GM19467 (cell line): ENCODE data around the gene MBD4.
A peak's percentile ranks its signal among the peaks of the same experiment; 100 is the strongest.
"Not testable (repeated sequence)": the region's sequence is repeated elsewhere in the genome, so short reads cannot be mapped to it uniquely, and the experiment has no call there.

Source experiments
- ATAC-seq: cut with Tn5 transposase; IDR thresholded peaks from one replicate; pipeline ENCODE4 v1.9.1; 2021; ENCODE audit warnings: mild to moderate bottlenecking, moderate library complexity; ENCODE audit not compliant: unreplicated experiment

MBD4 gene

GRCh38 chr3:129432671-129433070 is 7.1 kb downstream of the MBD4 start:
- no peak for ATAC-seq

- ATAC-seq = no peak
Measured at GRCh38 chr3:129432036-129432435, 7.7 kb downstream of the MBD4 start.

DNA sequence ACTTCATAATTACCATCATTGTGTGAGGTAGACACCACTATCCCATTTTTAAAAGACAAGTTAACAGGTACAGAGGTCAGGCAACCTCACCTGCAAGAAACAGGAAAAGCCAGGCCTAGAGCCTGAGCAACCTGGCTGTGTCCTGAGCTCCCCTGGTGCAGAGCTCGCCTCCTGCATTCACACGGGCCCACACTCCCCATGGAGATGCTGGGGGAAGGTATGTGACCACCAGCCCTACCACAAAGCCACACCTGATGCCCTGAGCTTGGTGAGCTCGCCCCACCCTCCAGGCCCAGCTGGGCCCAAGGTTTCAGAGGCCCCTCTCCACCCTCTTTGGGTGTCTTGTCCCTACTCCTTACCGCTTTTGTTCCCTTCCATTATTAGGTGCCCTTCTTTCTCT is 10.1 kb downstream of the MBD4 start:
- ATAC-seq = no peak

- ATAC-seq = no peak
Measured at GRCh38 chr3:129429080-129429451, 10.7 kb downstream of the MBD4 start.

DNA sequence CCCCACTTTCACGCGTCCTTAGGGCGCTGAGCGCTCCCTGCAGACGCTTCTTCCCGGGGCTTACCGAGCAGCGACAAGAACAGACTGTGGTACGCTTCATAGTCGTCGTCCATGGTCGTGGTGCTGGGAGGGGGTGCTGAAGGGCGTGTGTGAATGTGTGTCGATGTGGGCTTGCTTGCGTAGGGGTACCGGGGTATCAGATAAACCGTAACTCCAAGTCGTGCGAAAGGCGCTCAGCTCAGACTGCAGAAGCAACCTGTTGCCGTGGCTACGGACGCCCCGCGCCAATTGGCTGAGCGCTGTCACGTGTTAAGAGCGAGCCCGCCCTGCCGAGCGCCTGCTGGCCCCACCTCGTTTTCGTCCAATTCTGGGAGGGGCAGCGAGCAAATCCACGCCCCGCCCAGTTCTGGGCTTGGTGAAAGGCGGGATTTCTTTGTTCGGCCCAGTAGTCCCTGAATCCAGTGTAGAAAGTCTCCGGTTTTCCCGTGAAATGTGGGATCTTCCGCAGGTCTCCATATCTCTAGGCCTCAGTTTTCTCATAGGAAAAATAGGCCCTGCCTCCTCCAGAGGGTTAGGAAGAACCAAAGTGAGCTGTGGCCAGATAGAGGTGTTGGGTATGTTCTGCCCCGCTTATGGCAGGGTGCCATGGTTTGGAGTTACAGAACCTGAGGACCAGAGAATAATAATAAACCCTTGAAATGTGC is 11.2 kb downstream of the MBD4 start, which contains the start of gene EFCAB12:
Gene EFCAB12 (minus strand): TSS at position 261 of the 704 bp plus-strand sequence. CDS start 148 bp downstream, at position 113.
- ATAC-seq = peak; percentile 85

GRCh38 chr3:129428007-129428375 is 11.8 kb downstream of the MBD4 start:
- ATAC-seq = no peak

GRCh38 chr3:129425619-129426018 is 14.1 kb downstream of the MBD4 start:
- no peak for ATAC-seq

- ATAC-seq = no peak
Measured at GRCh38 chr3:129425213-129425612, 14.5 kb downstream of the MBD4 start.

DNA sequence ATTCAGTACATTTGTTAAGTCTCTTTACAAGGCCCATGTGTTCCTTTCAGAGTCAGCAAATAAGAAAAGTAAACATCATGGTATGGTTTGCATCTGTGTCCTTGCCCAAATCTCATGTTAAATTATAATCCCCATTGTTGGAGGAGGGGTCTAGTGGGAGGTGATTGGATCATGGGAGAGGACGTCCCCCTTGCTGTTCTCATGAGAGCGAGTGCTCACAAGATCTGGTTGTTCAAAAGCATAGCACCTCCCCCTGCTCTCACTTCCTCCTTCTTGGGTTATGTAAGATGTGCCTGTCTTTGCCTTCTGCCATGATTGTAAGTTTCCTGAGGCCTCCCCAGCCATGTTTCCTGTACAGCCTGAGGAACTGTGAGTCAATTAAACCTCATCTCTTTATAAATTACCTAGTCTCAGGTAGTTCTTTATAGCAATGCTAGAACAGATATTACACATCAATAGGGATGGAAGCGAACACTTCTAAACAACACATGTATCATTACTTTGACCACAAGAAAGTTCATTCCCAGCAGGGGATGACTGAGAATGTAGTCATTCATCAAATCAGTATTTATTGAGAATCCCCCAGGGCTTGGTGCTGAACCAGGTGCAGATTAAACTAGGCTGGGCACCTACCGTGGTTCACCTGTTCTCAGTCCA is 15.4 kb downstream of the MBD4 start:
- ATAC-seq = no peak

DNA sequence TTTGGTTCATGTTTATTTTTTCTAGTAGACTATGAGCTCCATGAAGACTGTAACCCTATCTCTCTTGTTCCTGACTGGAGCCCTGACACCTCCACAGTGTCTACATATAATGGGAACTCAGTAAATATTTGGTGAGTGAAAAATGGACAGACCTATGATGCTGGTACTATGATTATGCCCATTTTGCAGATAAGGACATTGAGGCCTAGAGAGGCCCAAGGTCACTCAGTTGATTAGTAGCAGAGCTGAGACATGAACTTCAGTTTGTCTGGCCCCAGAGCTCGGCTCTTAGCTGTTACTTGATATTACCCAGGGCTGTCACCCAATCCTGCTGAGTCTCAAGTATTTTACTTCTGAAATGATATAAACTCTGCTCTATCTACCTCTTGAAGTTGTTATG is 16.9 kb downstream of the MBD4 start:
- ATAC-seq = no peak

DNA sequence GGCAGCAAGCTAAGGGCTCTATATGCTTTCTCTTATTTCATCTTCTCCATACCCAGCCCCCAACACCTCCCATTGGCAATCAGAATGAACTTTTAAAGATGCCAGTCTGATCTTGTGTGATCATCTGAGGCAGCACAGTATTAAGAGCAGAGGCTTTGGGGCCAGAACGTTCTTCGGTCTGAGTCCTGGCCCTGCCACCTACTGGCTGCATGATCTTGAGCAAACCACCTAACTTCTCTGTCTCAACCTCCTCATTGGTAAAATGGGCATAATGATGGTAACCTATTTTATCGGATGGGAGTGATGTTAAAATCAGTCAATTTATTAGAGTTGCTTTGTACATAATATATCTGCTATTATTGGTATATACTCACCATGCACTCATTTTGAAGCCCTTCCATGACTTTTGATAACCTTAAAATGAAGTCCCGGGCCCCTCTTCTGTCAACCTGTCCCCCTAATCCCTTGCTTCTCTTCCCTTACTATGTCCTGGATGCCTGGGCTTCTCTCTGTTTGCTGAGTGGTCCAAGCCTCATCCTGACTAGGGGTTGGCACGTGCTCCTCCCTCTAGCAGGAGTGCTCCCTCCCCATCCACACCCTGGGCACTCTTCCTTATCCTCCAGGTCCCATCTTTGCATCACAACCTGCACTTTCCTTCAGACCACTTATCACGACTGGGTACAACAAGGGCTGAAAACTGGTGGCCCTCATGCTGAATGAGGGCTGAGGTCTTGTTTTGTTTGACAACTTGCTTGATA is 17.6 kb downstream of the MBD4 start:
- ATAC-seq = no peak

DNA sequence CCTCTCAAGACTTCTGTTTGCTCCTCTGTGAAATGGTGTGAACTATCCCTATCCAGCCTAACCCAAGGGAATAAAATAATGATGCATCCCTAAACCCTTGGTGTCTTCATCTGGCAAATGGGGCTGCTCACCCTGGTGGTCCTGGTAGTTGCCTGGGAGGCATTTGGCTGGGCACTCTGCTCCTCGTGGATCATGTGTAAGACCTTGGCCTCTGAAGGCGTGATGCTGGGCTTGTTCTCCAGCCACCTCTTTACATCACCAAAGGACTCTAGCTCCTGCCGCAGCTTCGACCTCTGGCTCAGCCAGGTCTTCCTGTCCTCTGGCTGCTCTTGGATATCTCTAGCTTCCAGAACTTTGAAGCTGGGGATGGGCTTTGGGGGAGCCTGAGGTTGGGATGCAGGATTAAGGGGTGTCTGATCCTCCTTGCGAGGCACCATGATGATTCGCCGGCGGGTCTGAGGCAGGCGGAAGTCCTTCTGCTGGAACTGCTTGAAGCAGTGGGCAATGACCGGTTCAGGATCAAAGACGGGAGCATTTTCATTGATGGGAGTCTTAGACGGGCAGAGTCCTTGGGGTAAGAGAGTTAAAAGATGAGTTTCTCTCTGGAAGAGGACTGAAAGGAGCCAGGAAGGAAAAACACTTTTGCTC is 18.4 kb downstream of the MBD4 start:
- no peak for ATAC-seq

- no peak for ATAC-seq
Measured at GRCh38 chr3:129419476-129419875, 20.3 kb downstream of the MBD4 start.

DNA sequence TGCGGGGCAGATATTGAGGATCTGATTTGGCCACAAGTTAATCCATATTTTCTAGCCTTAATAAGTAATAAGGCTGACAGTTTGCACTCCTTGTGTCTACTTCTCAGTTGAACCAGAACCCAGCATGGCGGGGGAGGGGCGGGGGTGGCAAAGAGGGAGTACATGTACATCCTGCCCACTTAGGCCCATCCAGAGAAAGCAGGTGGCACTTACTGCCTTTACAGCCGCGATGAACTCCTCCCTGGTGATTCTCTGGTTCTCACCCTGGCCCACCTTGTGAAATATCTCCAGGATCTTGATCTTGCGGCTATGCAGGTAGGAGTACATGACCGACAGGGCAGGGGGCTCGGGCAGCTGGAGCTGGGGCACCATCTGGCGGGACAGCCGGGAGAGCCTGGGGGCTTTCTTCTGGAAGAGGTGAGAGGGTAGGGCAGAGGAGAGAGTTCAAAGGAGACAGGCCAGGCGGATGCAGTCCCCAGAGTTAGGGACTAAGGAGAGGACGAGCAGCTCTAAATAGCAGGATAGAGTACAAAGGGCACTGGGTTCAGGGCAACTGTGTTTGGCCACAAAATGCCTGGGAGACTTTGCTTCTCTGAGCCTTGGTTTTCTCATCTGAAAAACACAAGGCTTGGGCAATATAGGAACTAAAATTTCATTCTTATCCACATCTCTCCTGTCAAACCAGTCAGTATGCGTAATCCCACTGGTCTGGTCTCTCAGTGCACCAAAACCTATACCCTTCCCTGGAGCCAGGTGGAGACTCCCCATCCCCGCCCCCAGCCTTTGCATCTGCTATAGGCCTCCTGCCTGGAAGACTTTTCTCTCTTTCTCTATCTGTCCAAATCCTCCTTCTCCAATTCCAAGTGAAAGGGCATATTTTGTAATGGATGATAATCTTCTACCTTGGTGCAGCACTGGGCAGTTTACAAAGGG is 21.4 kb downstream of the MBD4 start:
- no peak for ATAC-seq

DNA sequence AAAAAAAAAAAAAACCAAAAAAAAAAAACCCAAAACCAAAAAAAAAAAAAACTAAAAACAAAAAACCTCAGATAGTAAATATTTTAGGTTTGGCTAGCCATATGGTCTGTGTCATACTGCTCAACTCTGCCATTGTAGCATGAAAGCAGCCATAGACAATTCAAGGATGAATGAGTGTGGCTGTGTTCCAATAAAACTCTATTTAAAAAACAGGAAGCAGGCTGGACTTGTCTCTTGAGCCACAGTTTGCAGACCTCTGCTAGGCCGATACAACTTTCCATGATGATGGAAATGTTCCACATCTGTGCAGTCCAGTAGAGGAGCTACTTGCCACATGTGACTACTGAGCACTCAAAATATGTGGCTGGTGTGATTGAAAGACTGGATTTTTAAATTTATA is 22.4 kb downstream of the MBD4 start:
- ATAC-seq = no peak

GRCh38 chr3:129416415-129416814 is 23.3 kb downstream of the MBD4 start:
- no peak for ATAC-seq

DNA sequence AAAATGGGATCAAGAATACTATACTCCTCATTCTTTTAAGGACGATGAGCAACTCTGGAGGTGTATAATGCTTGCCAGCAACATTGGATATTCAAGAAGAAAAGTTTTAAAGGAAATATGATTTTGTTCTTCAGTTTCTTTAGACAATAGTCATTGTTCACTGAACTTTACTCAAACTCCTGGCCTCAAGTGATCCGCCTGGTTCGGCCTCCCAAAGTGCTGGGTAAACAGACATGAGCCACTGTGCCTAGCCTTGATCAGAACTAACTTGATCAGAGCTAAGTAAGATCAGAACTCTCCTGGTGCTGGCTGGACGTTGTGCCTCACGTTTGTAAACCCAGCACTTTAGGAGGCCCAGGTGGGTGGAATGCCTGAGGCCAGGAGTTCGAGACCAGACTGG is 23.9 kb downstream of the MBD4 start:
- no peak for ATAC-seq

GRCh38 chr3:129415378-129415777 is 24.4 kb downstream of the MBD4 start:
- ATAC-seq = no peak

GRCh38 chr3:129413687-129414506 is 25.9 kb downstream of the MBD4 start:
- ATAC-seq = no peak

GRCh38 chr3:129413238-129413637 is 26.5 kb downstream of the MBD4 start:
- not testable (repeated sequence) for ATAC-seq
